Bronchial epithelial cell (primary cell): Measurements from ENCODE around the gene RPL7A. TPM values are rescaled to one million over a fixed set of nuclear protein-coding genes. Genes with fewer than 3 reads are reported as not detected.

ENCODE experiments used
- DNase-seq: peaks from one replicate; pipeline ENCODE4 v3.0.0-alpha.2; 2010; ENCODE audit warnings: low read depth
- FAIRE-seq: peaks from 2 replicates; lab custom pipeline; 2011; peaks lifted over from hg19 to GRCh38; lab: Jason Lieb, UNC
- H3K27me3 ChIP-seq: 2 replicates; pipeline ENCODE4 v1.5.1; 2011; ENCODE audit warnings: low read length; ENCODE audit not compliant: control insufficient read depth, insufficient read depth
- H3K36me3 ChIP-seq: 2 replicates; pipeline ENCODE4 v1.5.1; 2011; ENCODE audit warnings: low read length; ENCODE audit not compliant: control insufficient read depth, insufficient read depth
- H3K4me3 ChIP-seq: 2 replicates; pipeline ENCODE4 v1.5.1; 2011; ENCODE audit warnings: mild to moderate bottlenecking, low read depth, low read length, control low read depth
- CTCF ChIP-seq: IDR thresholded peaks from 2 replicates; pipeline ENCODE4 v1.5.1; 2011; ENCODE audit warnings: mild to moderate bottlenecking, moderate library complexity, low read length, control low read depth, inconsistent platforms; ENCODE audit not compliant: insufficient read depth, severe bottlenecking
- total RNA-seq: library from RNA; depleted of rRNA; stranded (reverse); fragments of >200 nt; gene quantifications from 2 replicates; pipeline ENCODE4 v1.2.1, GENCODE V29; 2014

RPL7A gene
- total RNA-seq, 1 donor from 2014 or later: 3,023 TPM

- TF ChIP-seq CTCF: peak; percentile 38
- FAIRE-seq (no peak), DNase-seq (no peak)
- H3K4me3 ChIP-seq: no peak overlapping the region
- no peaks in the 10 kb centered on the region for H3K27me3 ChIP-seq
- H3K36me3 ChIP-seq: peaks cover 40% of the 10 kb centered on the region
These were observed 6.0 kb upstream of the RPL7A start for GRCh38 chr9:133342069-133342406.

DNA sequence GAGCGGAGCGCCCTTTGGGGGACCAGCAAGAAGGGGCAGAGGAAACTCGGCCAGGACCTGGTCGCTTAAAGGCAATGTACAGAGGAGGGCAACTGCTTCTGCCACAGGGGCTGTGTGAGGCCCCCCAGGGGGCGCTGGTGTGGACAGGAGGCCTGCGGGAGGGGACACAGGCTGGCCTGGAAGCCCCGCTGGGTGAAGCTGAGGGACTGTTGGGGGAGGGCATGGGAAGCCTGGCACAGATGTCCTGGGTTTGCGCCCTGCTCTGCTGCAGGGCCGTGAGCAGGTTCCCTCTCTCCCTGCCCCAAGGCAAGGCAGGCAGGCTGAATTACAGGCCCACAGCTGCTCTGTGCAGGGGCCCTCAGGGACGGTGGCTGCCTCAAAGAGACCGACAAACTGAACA, 5.4 kb upstream of the RPL7A start:
- FAIRE-seq (no peak), DNase-seq (no peak)
- Histone ChIP-seq H3K27me3 (no peaks in the 10 kb centered on the region), H3K36me3 (peaks cover 40% of the 10 kb centered on the region), H3K4me3 (no peak overlapping the region)
- TF ChIP-seq CTCF: peak; percentile 10

DNA sequence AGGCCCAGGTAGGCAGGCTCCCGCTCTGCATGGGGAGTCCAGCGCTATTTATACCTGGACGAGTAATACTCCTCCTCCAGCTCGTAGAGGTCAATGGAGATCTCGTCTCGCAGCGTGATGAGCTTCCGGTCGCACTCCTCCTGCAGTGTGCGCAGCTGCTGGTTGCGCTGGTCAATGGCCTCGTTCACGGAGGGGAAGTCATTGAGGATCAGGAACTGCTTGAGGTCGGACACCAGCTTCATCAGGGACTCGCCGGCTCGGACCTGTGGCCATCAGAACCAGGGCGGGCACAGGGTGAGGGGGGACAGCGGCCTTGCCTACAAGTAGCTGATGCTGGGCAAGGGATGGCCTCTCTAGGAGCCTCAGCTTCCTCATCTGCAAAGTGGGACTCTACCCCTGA, 3.9 kb upstream of the RPL7A start:
- Histone ChIP-seq H3K27me3 (no peaks in the 10 kb centered on the region), H3K4me3 (no peak overlapping the region), H3K36me3 (peaks cover 42% of the 10 kb centered on the region)
- DNase-seq (no peak), FAIRE-seq (peak; percentile 36)
- no peak for TF ChIP-seq CTCF

DNA sequence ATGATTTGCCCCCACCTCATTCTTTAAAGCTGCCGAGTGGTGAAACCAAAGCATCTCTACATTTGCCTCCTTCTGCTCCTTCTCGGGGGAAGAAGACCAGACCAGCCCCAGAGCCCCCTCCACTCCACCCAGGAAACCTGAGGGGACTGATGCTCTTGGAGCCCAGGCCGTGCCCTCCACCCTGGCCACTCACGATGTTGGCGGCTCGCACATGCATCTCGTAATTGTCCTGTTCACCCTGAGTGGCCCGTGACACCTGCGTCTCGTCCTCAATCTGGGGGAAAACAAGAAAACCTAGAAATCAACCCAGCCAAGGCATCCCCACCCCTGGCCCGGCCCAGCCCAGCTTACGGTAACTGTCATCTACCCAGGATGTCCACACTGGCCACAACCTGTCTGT, 3.0 kb upstream of the RPL7A start:
- H3K4me3 ChIP-seq: no peak overlapping the region
- DNase-seq (no peak), FAIRE-seq (no peak)
- TF ChIP-seq CTCF: no peak
- no peaks in the 10 kb centered on the region for H3K27me3 ChIP-seq
- peaks cover 45% of the 10 kb centered on the region for H3K36me3 ChIP-seq

GRCh38 chr9:133345596-133345995, 2.4 kb upstream of the RPL7A start:
- Histone ChIP-seq H3K27me3 (no peaks in the 10 kb centered on the region), H3K36me3 (peaks cover 47% of the 10 kb centered on the region), H3K4me3 (no peak overlapping the region)
- no peak for TF ChIP-seq CTCF
- DNase-seq (no peak), FAIRE-seq (no peak)

GRCh38 chr9:133346021-133346785, 1.8 kb upstream of the RPL7A start:
- Histone ChIP-seq H3K36me3 (peaks cover 45% of the 10 kb centered on the region), H3K27me3 (no peaks in the 10 kb centered on the region), H3K4me3 (no peak overlapping the region)
- DNase-seq (no peak), FAIRE-seq (no peak)
- no peak for TF ChIP-seq CTCF
